Neural cell (in vitro differentiated cells): Measurements from ENCODE around the gene GALNT16. TPM values are rescaled to one million over a fixed set of nuclear protein-coding genes. Genes with fewer than 3 reads are reported as not detected.
A peak's percentile ranks its signal among the peaks of the same experiment; 100 is the strongest.
"Not testable (repeated sequence)": the region's sequence is repeated elsewhere in the genome, so short reads cannot be mapped to it uniquely, and the experiment has no call there.

ENCODE experiments used
- H2AFZ ChIP-seq: fragments of 200-600, 300-800 bp; sonication (generic), shearing (Covaris generic); 2 replicates; pipeline ENCODE4 v1.6.0; 2014; ENCODE audit warnings: low read depth, mild to moderate bottlenecking, antibody characterized with exemption, low read length, moderate library complexity
- H3F3A ChIP-seq: fragments of 200-600 bp; shearing (Covaris generic); 2 replicates; pipeline ENCODE4 v1.6.1; 2016; ENCODE audit warnings: mild to moderate bottlenecking, moderate library complexity, mixed read lengths, antibody characterized with exemption, low read length; ENCODE audit not compliant: insufficient read depth, poor library complexity, severe bottlenecking
- H3K27ac ChIP-seq: fragments of 200-600, 300-800 bp; sonication (generic), shearing (Covaris generic); 2 replicates; pipeline ENCODE4 v1.5.1; 2014; ENCODE audit warnings: mild to moderate bottlenecking, low read length, moderate library complexity
- H3K27me3 ChIP-seq: fragments of 300-800, 200-600 bp; sonication (generic), shearing (Covaris generic); 2 replicates; pipeline ENCODE4 v1.6.0; 2014; ENCODE audit warnings: mild to moderate bottlenecking, low read depth, low read length, moderate library complexity; ENCODE audit not compliant: insufficient read depth
- H3K36me3 ChIP-seq: fragments of 300-800, 200-600 bp; sonication (generic), shearing (Covaris generic); 2 replicates; pipeline ENCODE4 v1.5.1; 2014; ENCODE audit warnings: mild to moderate bottlenecking, antibody characterized with exemption, low read length, moderate library complexity; ENCODE audit not compliant: insufficient read depth
- H3K4me2 ChIP-seq: fragments of 300-800, 200-600 bp; sonication (generic), shearing (Covaris generic); 2 replicates; pipeline ENCODE4 v1.6.0; 2014; ENCODE audit warnings: mild to moderate bottlenecking, low read length
- H3K4me3 ChIP-seq: fragments of 300-800, 200-600 bp; sonication (generic), shearing (Covaris generic); 2 replicates; pipeline ENCODE4 v1.5.1; 2014; ENCODE audit warnings: mild to moderate bottlenecking, low read length, moderate library complexity
- H3K79me2 ChIP-seq: fragments of 200-600 bp; shearing (Covaris generic); replicated peaks from 2 replicates; pipeline ENCODE4 v1.6.0; 2014; ENCODE audit warnings: mild to moderate bottlenecking, low read length, moderate library complexity; ENCODE audit not compliant: insufficient read depth
- H3K9ac ChIP-seq: fragments of 300-800, 200-600 bp; sonication (generic), shearing (Covaris generic); 2 replicates; pipeline ENCODE4 v1.6.1; 2016; ENCODE audit warnings: mild to moderate bottlenecking, low read length, mixed read lengths
- H3K9me2 ChIP-seq: fragments of 200-600 bp; shearing (Covaris generic); 2 replicates; pipeline ENCODE4 v1.6.1; 2016; ENCODE audit warnings: mild to moderate bottlenecking, low read length, mixed read lengths; ENCODE audit not compliant: insufficient read depth
- H3K9me3 ChIP-seq: fragments of 200-600, 300-800 bp; sonication (generic), shearing (Covaris generic); 2 replicates; pipeline ENCODE4 v1.6.1; 2016; ENCODE audit warnings: mild to moderate bottlenecking, mixed run types, low read length, moderate library complexity, mixed read lengths
- H4K20me1 ChIP-seq: fragments of 200-600 bp; shearing (Covaris generic); 2 replicates; pipeline ENCODE4 v1.6.1; 2016; ENCODE audit warnings: mild to moderate bottlenecking, mixed run types; ENCODE audit not compliant: insufficient read depth
- EP300 ChIP-seq: fragments of 450-650 bp; conservative IDR thresholded peaks from 2 replicates; pipeline ENCODE4 v1.6.1; 2014; ENCODE audit warnings: antibody characterized with exemption, mild to moderate bottlenecking, moderate library complexity; ENCODE audit not compliant: poor library complexity, severe bottlenecking
- EZH2 ChIP-seq: fragments of 200-600, 300-800 bp; shearing (Covaris generic), sonication (generic); IDR thresholded peaks from 2 replicates; pipeline ENCODE4 v1.6.1; 2014; ENCODE audit warnings: antibody characterized with exemption, low read length, borderline replicate concordance, mild to moderate bottlenecking; ENCODE audit not compliant: insufficient read depth, poor library complexity, severe bottlenecking
- MXI1 ChIP-seq: fragments of 450-650 bp; conservative IDR thresholded peaks from 2 replicates; pipeline ENCODE4 v1.6.1; 2014; ENCODE audit warnings: antibody characterized with exemption, mild to moderate bottlenecking; ENCODE audit not compliant: poor library complexity, severe bottlenecking
- POLR2AphosphoS5 ChIP-seq: IDR thresholded peaks from 2 replicates; pipeline ENCODE4 v1.6.1; 2012
- RAD21 ChIP-seq: fragments of 450-650 bp; conservative IDR thresholded peaks from 2 replicates; pipeline ENCODE4 v1.6.1; 2014; ENCODE audit warnings: antibody characterized with exemption, mild to moderate bottlenecking, moderate library complexity
- SMC3 ChIP-seq: fragments of 450-650 bp; conservative IDR thresholded peaks from 2 replicates; pipeline ENCODE4 v1.6.1; 2014; ENCODE audit warnings: antibody characterized with exemption, mild to moderate bottlenecking, moderate library complexity; ENCODE audit not compliant: poor library complexity
- TAF1 ChIP-seq: IDR thresholded peaks from 2 replicates; pipeline ENCODE4 v1.6.1; 2012; ENCODE audit warnings: low read depth
- polyA minus RNA-seq: library from RNA; depleted of rRNA, polyadenylated mRNA; stranded (reverse); fragments of >200 nt; gene quantifications from 2 replicates; pipeline ENCODE4 v1.2.3, GENCODE V29; 2014
- polyA plus RNA-seq: library from polyadenylated mRNA; depleted of rRNA; stranded (reverse); fragments of >200 nt; gene quantifications from 2 replicates; pipeline ENCODE4 v1.2.3, GENCODE V29; 2014
- TF ChIP-seq, protein P1 (sequence below): IDR thresholded peaks from 2 replicates; pipeline ENCODE4 v1.6.1; 2012; ENCODE audit warnings: borderline replicate concordance
- TF ChIP-seq, protein P2 (sequence below): fragments of 450-650 bp; IDR thresholded peaks from 2 replicates; pipeline ENCODE4 v1.5.1; 2014; ENCODE audit warnings: antibody characterized with exemption, mild to moderate bottlenecking, moderate library complexity; ENCODE audit not compliant: poor library complexity, severe bottlenecking

GALNT16 gene
- polyA plus RNA-seq = 23.8 and 25.2 TPM in 2 replicates
- 17.3 and 20.1 TPM in 2 replicates for polyA minus RNA-seq

DNA sequence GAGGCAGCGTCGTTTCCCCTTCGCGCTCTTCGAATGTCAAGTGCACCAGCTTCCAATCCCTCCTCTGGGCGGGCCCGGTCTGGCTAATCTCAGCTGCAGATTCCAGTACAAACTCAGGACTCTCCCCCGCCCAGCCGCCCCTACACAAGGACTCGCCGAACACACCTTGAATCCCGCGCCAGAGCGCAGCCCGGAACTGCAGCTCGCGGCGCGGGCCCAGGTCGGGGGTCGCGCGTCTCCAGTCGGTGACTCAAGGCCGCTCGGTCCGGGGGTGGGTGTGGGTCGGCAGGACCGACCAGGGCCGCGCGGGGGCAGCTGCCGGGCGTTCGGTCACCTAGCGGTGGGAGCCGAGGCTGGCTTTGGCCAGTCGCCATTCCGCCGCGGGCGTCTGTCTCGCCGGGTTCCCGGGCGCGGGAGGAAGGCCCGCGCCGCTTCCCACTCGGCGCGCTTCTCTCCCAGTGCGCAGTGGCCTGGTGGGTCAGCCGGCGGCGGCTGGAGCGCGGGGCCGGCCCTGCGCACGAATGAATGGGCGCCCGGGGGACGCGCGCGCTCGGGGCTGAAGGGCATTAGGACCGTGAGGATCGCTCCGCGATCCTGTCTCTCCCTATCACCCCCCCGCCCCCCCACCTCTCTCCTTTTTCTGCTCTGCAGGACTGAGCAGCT is at the start of gene GALNT16:
Gene GALNT16 (plus strand): TSS at position 632 of the 663 bp plus-strand sequence. CDS start 133 bp downstream, outside the sequence.
- Histone ChIP-seq H3K9me3 (no peaks in the 10 kb centered on the region), H3K9ac (peak within 1 kb of the TSS; percentile 78), H3K4me2 (peak within 1 kb of the TSS; percentile 65), H3K4me3 (peak within 1 kb of the TSS; percentile 92), H3K79me2 (peaks cover 6% of the 10 kb centered on the region), H3K36me3 (no peaks in the 10 kb centered on the region), H3K27ac (peak within 1 kb of the TSS; percentile 72), H3K9me2 (no peaks in the 10 kb centered on the region), H3F3A (peaks cover 4% of the 10 kb centered on the region), H3K27me3 (no peaks in the 10 kb centered on the region), H4K20me1 (no peaks in the 10 kb centered on the region), H2AFZ (peak within 1 kb of the TSS; percentile 60)
- no peak for TF ChIP-seq EZH2
- peak; percentile 4 for TF ChIP-seq POLR2AphosphoS5
- peak; percentile 40 for TF ChIP-seq SMC3
- peak; percentile 61 for TF ChIP-seq MXI1
- peak; percentile 23 for TF ChIP-seq TAF1
- peak; percentile 30 for TF ChIP-seq RAD21
- no peak for TF ChIP-seq EP300
- TF ChIP-seq, protein P1, sequence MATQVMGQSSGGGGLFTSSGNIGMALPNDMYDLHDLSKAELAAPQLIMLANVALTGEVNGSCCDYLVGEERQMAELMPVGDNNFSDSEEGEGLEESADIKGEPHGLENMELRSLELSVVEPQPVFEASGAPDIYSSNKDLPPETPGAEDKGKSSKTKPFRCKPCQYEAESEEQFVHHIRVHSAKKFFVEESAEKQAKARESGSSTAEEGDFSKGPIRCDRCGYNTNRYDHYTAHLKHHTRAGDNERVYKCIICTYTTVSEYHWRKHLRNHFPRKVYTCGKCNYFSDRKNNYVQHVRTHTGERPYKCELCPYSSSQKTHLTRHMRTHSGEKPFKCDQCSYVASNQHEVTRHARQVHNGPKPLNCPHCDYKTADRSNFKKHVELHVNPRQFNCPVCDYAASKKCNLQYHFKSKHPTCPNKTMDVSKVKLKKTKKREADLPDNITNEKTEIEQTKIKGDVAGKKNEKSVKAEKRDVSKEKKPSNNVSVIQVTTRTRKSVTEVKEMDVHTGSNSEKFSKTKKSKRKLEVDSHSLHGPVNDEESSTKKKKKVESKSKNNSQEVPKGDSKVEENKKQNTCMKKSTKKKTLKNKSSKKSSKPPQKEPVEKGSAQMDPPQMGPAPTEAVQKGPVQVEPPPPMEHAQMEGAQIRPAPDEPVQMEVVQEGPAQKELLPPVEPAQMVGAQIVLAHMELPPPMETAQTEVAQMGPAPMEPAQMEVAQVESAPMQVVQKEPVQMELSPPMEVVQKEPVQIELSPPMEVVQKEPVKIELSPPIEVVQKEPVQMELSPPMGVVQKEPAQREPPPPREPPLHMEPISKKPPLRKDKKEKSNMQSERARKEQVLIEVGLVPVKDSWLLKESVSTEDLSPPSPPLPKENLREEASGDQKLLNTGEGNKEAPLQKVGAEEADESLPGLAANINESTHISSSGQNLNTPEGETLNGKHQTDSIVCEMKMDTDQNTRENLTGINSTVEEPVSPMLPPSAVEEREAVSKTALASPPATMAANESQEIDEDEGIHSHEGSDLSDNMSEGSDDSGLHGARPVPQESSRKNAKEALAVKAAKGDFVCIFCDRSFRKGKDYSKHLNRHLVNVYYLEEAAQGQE = peak; percentile 41
- TF ChIP-seq, protein P2, sequence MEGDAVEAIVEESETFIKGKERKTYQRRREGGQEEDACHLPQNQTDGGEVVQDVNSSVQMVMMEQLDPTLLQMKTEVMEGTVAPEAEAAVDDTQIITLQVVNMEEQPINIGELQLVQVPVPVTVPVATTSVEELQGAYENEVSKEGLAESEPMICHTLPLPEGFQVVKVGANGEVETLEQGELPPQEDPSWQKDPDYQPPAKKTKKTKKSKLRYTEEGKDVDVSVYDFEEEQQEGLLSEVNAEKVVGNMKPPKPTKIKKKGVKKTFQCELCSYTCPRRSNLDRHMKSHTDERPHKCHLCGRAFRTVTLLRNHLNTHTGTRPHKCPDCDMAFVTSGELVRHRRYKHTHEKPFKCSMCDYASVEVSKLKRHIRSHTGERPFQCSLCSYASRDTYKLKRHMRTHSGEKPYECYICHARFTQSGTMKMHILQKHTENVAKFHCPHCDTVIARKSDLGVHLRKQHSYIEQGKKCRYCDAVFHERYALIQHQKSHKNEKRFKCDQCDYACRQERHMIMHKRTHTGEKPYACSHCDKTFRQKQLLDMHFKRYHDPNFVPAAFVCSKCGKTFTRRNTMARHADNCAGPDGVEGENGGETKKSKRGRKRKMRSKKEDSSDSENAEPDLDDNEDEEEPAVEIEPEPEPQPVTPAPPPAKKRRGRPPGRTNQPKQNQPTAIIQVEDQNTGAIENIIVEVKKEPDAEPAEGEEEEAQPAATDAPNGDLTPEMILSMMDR = peak; percentile 61

DNA sequence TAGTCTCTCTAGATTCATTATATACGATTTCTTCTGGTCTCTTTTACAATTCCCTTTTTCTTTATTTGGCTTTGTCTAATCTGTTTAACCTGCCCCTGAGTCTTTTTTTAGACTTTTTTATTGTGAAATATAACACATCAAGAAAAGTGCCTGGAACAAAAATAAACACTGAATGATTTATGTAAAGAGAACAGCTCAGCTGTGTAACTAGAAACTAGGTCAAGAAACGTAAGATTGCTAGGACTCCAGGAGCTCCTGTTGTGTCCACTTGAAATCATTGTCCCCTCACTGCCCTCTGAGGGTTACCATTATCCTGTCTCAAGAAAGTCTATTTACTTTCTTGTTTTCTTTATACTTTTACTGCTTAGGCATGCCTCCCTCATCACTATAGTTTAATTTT is 45.6 kb upstream of the GALNT16 start:
- TF ChIP-seq POLR2AphosphoS5 = no peak

DNA sequence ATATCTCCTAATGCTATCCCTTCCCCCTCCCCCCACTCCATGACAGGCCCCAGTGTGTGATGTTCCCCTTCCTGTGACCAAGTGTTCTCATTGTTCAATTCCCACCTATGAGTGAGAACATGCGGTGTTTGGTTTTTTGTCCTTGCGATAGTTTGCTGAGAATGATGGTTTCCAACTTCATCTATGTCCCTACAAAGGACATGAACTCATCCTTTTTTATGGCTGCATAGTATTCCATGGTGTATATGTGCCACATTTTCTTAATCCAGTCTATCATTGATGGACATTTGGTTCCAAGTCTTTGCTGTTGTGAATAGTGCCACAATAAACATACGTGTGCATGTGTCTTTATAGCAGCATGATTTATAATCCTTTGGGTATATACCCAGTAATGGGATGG is 42.3 kb upstream of the GALNT16 start:
- not testable (repeated sequence) for H3K4me2 ChIP-seq, H3K9me3 ChIP-seq, H3K4me3 ChIP-seq, H3K9me2 ChIP-seq, H3K27me3 ChIP-seq, H3K27ac ChIP-seq, H2AFZ ChIP-seq, H3F3A ChIP-seq, H3K79me2 ChIP-seq, H4K20me1 ChIP-seq, H3K9ac ChIP-seq, H3K36me3 ChIP-seq

More for the DNA sequence above, 45.6 kb upstream of the GALNT16 start:
- Histone ChIP-seq H3K36me3 (peaks cover 3% of the 10 kb centered on the region), H3K9me3 (no peaks in the 10 kb centered on the region), H3K27ac (no peak overlapping the region), H3K27me3 (no peaks in the 10 kb centered on the region), H3K4me2 (no peak overlapping the region), H3F3A (no peaks in the 10 kb centered on the region), H3K9ac (no peak overlapping the region), H2AFZ (no peak overlapping the region), H3K9me2 (no peaks in the 10 kb centered on the region), H3K79me2 (no peaks in the 10 kb centered on the region), H3K4me3 (no peak overlapping the region), H4K20me1 (no peaks in the 10 kb centered on the region)
